K562 (cell line): ENCODE measurements around the gene FMNL2. TPM values are rescaled to one million over a fixed set of nuclear protein-coding genes. Genes with fewer than 3 reads are reported as not detected.

Source experiments
- ATAC-seq: fragments of 200-7000 bp; cut with Tn5 transposase; 3 replicates; pipeline ENCODE4 v1.9.1; 2020; ENCODE audit warnings: moderate library complexity
- BruUV-seq: library from RNA; stranded (reverse); fragments of 400-500 nt; replicated peaks from 2 replicates; lab custom pipeline; 2021; lab: Mats Ljungman, UMichigan
- CTCF ChIA-PET: fragments of 300-600 bp; formaldehyde crosslinking; extraction: SDS; loops from one replicate; lab custom pipeline; 2021; ENCODE audit warnings: low intra/inter-chr PET ratio; lab: Yijun Ruan, JAX
- POLR2A ChIA-PET: fragments of 300-600, 350-650 bp; sonication (Branson Sonifier 250); formaldehyde crosslinking; extraction: SDS; loops from one replicate; lab custom pipeline; 2021; ENCODE audit warnings: antibody characterized with exemption, inconsistent platforms; lab: Yijun Ruan, JAX
- DNase-seq, 4 experiments: peaks; one replicate each; pipeline versions ENCODE4 v3.0.0 to v3.0.0-alpha.2; 2011 to 2018; ENCODE audit warnings: low spot score in 3 of 4, mixed read lengths in 3 of 4; ENCODE audit errors: extremely low read depth in 1 of 4
- FAIRE-seq: peaks from 2 replicates; lab custom pipeline; 2011; peaks lifted over from hg19 to GRCh38; lab: Jason Lieb, UNC
- H2AFZ ChIP-seq: 2 replicates; pipeline ENCODE4 v1.6.0; 2011; ENCODE audit warnings: low read depth, low read length, control low read depth, inconsistent platforms
- H3K27ac ChIP-seq: fragments of 200-600 bp; 3 replicates; pipeline ENCODE4 v1.8.0; 2011; ENCODE audit warnings: low read depth, mild to moderate bottlenecking, control low read depth, inconsistent platforms, low read length, moderate library complexity, mixed read lengths; ENCODE audit errors: extremely low read depth
- H3K27me3 ChIP-seq, 2 experiments: fragments of 300-600 bp in 1 of 2; 2 replicates in 1 of 2; 3 replicates in 1 of 2; pipeline versions ENCODE4 v1.6.0 to v1.8.0; 2011; ENCODE audit warnings: inconsistent platforms in 2 of 2, low read length in 2 of 2, mild to moderate bottlenecking in 1 of 2, mixed read lengths in 1 of 2, moderate library complexity in 1 of 2; ENCODE audit not compliant: control insufficient read depth in 2 of 2, insufficient read depth in 2 of 2
- H3K36me3 ChIP-seq: fragments of 300-600 bp; 3 replicates; pipeline ENCODE4 v1.8.0; 2011; ENCODE audit warnings: mild to moderate bottlenecking, low read length, inconsistent platforms; ENCODE audit not compliant: control insufficient read depth, insufficient read depth
- H3K4me1 ChIP-seq, 2 experiments: fragments of 200-600 bp in 1 of 2; replicated peaks in 1 of 2; 2 replicates in 1 of 2; 3 replicates in 1 of 2; pipeline versions ENCODE4 v1.5.1 to v1.8.0; 2011; ENCODE audit warnings: inconsistent platforms in 2 of 2, low read length in 2 of 2, mild to moderate bottlenecking in 1 of 2, mixed read lengths in 1 of 2, moderate library complexity in 1 of 2; ENCODE audit not compliant: control insufficient read depth in 2 of 2, insufficient read depth in 2 of 2
- H3K4me2 ChIP-seq: 2 replicates; pipeline ENCODE4 v1.6.1; 2011; ENCODE audit warnings: low read length, control low read depth, inconsistent platforms, mixed read lengths; ENCODE audit not compliant: insufficient read depth
- H3K4me3 ChIP-seq: fragments of 200-600 bp; sonication (generic), shearing (Covaris generic); 2 replicates; pipeline ENCODE4 v1.5.1; 2016; ENCODE audit warnings: control low read depth, inconsistent platforms
- H3K79me2 ChIP-seq: fragments of 200-600 bp; 3 replicates; pipeline ENCODE4 v1.8.0; 2011; ENCODE audit warnings: low read length, inconsistent platforms; ENCODE audit not compliant: control insufficient read depth, insufficient read depth
- H3K9ac ChIP-seq, 2 experiments: 2 replicates each; pipeline versions ENCODE4 v1.6.0 to v1.6.1; 2011; ENCODE audit warnings: low read depth in 2 of 2, low read length in 2 of 2, control low read depth in 1 of 2, inconsistent platforms in 1 of 2, mild to moderate bottlenecking in 1 of 2, mixed read lengths in 1 of 2; ENCODE audit not compliant: insufficient read depth in 1 of 2
- H3K9me1 ChIP-seq: one replicate; pipeline ENCODE4 v1.6.0; 2011; ENCODE audit warnings: inconsistent platforms, mild to moderate bottlenecking, low read length, moderate library complexity; ENCODE audit not compliant: control insufficient read depth, insufficient read depth
- H3K9me3 ChIP-seq: replicated peaks from 2 replicates; pipeline ENCODE4 v1.5.1; 2011; ENCODE audit warnings: low read depth, low read length, inconsistent platforms; ENCODE audit not compliant: control insufficient read depth, insufficient read depth
- H4K20me1 ChIP-seq: replicated peaks from 2 replicates; pipeline ENCODE4 v1.6.1; 2011; ENCODE audit warnings: low read length, inconsistent platforms, mixed read lengths; ENCODE audit not compliant: control insufficient read depth, insufficient read depth
- ADNP ChIP-seq: fragments of 200-800 bp; sonication (Bioruptor generic); IDR thresholded peaks from 2 replicates; pipeline ENCODE4 v1.6.1; 2016; ENCODE audit warnings: missing genetic modification characterization, missing compliant biosample characterization
- GATA2 ChIP-seq: sonication (generic); formaldehyde crosslinking; IDR thresholded peaks from 2 replicates; pipeline ENCODE4 v1.4.0; 2020; ENCODE audit warnings: mild to moderate bottlenecking, missing genetic modification reagents
- MBD2 ChIP-seq: sonication (generic); IDR thresholded peaks from 2 replicates; pipeline ENCODE4 v1.6.1; 2016; ENCODE audit warnings: low read depth, borderline replicate concordance
- SPI1 ChIP-seq: IDR thresholded peaks from 2 replicates; pipeline ENCODE4 v1.6.1; 2011; ENCODE audit warnings: low read depth, low read length, control low read depth, borderline replicate concordance
- SRSF3 ChIP-seq: fragments of 200-400 bp; formaldehyde crosslinking; IDR thresholded peaks from 2 replicates; pipeline ENCODE4 v1.6.1; 2016; ENCODE audit warnings: mild to moderate bottlenecking, low read length, moderate library complexity; ENCODE audit not compliant: insufficient read depth
- TCF7L2 ChIP-seq: fragments of 150-350 bp; IDR thresholded peaks from 2 replicates; pipeline ENCODE4 v1.6.1; 2016; ENCODE audit warnings: low read depth, mild to moderate bottlenecking, low read length, moderate library complexity
- ZNF280B ChIP-seq: fragments of 250-450 bp; sonication (Bioruptor Pico); IDR thresholded peaks from 2 replicates; pipeline ENCODE4 v1.5.1; 2021; ENCODE audit warnings: mild to moderate bottlenecking
- WGBS: fragments of 100-300 bp; shearing (Covaris generic); methylation state at CpG from one replicate; pipeline ENCODE4 v1.1.6; 2016; ENCODE audit warnings: low coverage, mixed read lengths; ENCODE audit not compliant: insufficient coverage; ENCODE audit errors: missing lambda C conversion rate; 5-methylcytosine and 5-hydroxymethylcytosine counted together
- in situ Hi-C: fragments of 300-500 bp; cut with MboI; formaldehyde crosslinking; loops from 4 replicates; pipeline ENCODE4 v1.15.0; 2018; ENCODE audit warnings: inconsistent platforms, mixed read lengths
- intact Hi-C: fragments of 100-400 bp; cut with micrococcal nuclease; formaldehyde crosslinking; loops from 2 replicates; pipeline ENCODE4 v1.14.2; 2022
- polyA plus RNA-seq, 8 experiments: library from polyadenylated mRNA; depleted of rRNA in 4 of 8; stranded (reverse) in 5 of 8; unstranded in 3 of 8; fragments of >200 nt; fragmentation: Nextera tagmentation in 2 of 8; fragmentation: Illumina TruSeq in 1 of 8; extraction: Ambion mirVana in 2 of 8; extraction: Trizol in 1 of 8; gene quantifications; 2 replicates each; pipeline versions ENCODE4 v1.2.1 to v1.2.3, GENCODE V29; 2011 to 2014; ENCODE audit warnings: inconsistent platforms in 1 of 8, missing spikeins in 1 of 8
- total RNA-seq, 7 experiments: library from RNA; depleted of rRNA in 6 of 7; stranded (reverse); fragments of >200 nt in 6 of 7; fragmentation: Illumina TruSeq in 2 of 7; extraction: Trizol in 2 of 7; gene quantifications; 2 replicates each; pipeline versions ENCODE4 v1.2.1 to v1.2.3, GENCODE V29; 2011 to 2021; ENCODE audit warnings: low replicate concordance in 1 of 7
- TF ChIP-seq, protein P1 (sequence below): fragments of 200-600 bp; sonication (generic); IDR thresholded peaks from one replicate; pipeline ENCODE4 v1.6.1; 2012; ENCODE audit warnings: mild to moderate bottlenecking, low read depth, low read length, inconsistent platforms

Gene FMNL2
- total and polyA plus RNA-seq, 9 of the 15 experiments (the other 6 are each of a cell fraction or from before 2014, with no cell fraction given) = 0.15 to 0.49 (median 0.24) TPM; not detected in 1

DNA sequence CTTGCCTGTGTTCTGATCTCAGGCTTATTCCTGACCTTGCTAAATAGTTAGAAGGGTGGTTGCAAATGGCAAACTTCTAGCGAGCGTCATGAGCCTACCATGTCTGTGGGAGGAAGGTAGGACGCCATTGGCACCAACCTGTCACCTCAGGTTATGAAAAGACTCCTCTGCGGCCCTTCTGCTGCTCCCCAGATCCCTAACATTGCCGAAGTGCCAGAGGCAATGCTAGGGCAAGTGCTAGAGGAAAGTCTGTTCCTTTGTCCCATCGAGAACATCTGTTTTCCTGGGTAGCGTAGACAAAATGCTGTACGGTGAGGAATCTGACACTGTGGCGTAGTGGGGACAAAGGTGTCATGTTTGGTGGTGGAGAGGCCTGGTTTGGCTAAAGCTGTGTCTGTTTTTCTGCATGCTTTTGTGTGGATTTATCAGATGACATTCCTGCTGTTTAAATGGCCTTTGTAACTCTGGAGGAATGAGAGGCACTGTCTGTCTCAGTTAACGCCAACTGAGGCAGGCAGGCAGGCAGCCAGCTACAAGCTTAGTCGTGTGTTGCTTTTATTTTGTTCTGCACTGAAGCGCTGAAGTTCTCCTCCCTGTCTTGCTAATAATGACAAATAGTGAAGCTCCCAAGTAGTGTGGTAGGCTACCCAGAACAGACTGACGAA, 288.2 kb downstream of the FMNL2 start:
- in situ Hi-C loops = no loop called here
- no peak for FAIRE-seq
- TF ChIP-seq, protein P1, sequence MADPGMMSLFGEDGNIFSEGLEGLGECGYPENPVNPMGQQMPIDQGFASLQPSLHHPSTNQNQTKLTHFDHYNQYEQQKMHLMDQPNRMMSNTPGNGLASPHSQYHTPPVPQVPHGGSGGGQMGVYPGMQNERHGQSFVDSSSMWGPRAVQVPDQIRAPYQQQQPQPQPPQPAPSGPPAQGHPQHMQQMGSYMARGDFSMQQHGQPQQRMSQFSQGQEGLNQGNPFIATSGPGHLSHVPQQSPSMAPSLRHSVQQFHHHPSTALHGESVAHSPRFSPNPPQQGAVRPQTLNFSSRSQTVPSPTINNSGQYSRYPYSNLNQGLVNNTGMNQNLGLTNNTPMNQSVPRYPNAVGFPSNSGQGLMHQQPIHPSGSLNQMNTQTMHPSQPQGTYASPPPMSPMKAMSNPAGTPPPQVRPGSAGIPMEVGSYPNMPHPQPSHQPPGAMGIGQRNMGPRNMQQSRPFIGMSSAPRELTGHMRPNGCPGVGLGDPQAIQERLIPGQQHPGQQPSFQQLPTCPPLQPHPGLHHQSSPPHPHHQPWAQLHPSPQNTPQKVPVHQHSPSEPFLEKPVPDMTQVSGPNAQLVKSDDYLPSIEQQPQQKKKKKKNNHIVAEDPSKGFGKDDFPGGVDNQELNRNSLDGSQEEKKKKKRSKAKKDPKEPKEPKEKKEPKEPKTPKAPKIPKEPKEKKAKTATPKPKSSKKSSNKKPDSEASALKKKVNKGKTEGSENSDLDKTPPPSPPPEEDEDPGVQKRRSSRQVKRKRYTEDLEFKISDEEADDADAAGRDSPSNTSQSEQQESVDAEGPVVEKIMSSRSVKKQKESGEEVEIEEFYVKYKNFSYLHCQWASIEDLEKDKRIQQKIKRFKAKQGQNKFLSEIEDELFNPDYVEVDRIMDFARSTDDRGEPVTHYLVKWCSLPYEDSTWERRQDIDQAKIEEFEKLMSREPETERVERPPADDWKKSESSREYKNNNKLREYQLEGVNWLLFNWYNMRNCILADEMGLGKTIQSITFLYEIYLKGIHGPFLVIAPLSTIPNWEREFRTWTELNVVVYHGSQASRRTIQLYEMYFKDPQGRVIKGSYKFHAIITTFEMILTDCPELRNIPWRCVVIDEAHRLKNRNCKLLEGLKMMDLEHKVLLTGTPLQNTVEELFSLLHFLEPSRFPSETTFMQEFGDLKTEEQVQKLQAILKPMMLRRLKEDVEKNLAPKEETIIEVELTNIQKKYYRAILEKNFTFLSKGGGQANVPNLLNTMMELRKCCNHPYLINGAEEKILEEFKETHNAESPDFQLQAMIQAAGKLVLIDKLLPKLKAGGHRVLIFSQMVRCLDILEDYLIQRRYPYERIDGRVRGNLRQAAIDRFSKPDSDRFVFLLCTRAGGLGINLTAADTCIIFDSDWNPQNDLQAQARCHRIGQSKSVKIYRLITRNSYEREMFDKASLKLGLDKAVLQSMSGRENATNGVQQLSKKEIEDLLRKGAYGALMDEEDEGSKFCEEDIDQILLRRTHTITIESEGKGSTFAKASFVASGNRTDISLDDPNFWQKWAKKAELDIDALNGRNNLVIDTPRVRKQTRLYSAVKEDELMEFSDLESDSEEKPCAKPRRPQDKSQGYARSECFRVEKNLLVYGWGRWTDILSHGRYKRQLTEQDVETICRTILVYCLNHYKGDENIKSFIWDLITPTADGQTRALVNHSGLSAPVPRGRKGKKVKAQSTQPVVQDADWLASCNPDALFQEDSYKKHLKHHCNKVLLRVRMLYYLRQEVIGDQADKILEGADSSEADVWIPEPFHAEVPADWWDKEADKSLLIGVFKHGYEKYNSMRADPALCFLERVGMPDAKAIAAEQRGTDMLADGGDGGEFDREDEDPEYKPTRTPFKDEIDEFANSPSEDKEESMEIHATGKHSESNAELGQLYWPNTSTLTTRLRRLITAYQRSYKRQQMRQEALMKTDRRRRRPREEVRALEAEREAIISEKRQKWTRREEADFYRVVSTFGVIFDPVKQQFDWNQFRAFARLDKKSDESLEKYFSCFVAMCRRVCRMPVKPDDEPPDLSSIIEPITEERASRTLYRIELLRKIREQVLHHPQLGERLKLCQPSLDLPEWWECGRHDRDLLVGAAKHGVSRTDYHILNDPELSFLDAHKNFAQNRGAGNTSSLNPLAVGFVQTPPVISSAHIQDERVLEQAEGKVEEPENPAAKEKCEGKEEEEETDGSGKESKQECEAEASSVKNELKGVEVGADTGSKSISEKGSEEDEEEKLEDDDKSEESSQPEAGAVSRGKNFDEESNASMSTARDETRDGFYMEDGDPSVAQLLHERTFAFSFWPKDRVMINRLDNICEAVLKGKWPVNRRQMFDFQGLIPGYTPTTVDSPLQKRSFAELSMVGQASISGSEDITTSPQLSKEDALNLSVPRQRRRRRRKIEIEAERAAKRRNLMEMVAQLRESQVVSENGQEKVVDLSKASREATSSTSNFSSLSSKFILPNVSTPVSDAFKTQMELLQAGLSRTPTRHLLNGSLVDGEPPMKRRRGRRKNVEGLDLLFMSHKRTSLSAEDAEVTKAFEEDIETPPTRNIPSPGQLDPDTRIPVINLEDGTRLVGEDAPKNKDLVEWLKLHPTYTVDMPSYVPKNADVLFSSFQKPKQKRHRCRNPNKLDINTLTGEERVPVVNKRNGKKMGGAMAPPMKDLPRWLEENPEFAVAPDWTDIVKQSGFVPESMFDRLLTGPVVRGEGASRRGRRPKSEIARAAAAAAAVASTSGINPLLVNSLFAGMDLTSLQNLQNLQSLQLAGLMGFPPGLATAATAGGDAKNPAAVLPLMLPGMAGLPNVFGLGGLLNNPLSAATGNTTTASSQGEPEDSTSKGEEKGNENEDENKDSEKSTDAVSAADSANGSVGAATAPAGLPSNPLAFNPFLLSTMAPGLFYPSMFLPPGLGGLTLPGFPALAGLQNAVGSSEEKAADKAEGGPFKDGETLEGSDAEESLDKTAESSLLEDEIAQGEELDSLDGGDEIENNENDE = no peak
- TF ChIP-seq ADNP (tag) (no peak), SPI1 (no peak), GATA2 (CRISPR knock-in tag) (no peak), SRSF3 (no peak), MBD2 (no peak), ZNF280B (CRISPR knock-in tag) (no peak), TCF7L2 (no peak)

More for the DNA sequence above, 288.2 kb downstream of the FMNL2 start:
- Histone ChIP-seq H3K9me1 (no peaks in the 10 kb centered on the region), H3K79me2 (no peaks in the 10 kb centered on the region), H3K4me1 (peaks cover 0 to 17% of the 10 kb centered on the region in 2 experiments; a peak in 2 of 5 replicates), H3K27ac (no peak overlapping the region), H3K9me3 (no peaks in the 10 kb centered on the region), H4K20me1 (no peaks in the 10 kb centered on the region), H3K4me3 (no peak overlapping the region), H3K9ac (no peak overlapping the region), H3K4me2 (no peak overlapping the region), H3K36me3 (no peaks in the 10 kb centered on the region), H3K27me3 (peaks cover 9 to 15% of the 10 kb centered on the region in 2 experiments), H2AFZ (no peak overlapping the region)
- CTCF ChIA-PET = no interaction called here
- 14% methylated on average over 13 of the region's 13 CpGs for WGBS
- POLR2A ChIA-PET = interaction anchor here (0.6 kb wide), 1 partner anchor 614 kb away, joined by 3 read pairs; no protein-coding TSS in a partner anchor
- no TSS peak for BruUV-seq
- intact Hi-C loops = no loop called here
- DNase-seq = no peak
- ATAC-seq = no peak
